Measurements from ENCODE around the gene IAPP.

Gene IAPP

DNA sequence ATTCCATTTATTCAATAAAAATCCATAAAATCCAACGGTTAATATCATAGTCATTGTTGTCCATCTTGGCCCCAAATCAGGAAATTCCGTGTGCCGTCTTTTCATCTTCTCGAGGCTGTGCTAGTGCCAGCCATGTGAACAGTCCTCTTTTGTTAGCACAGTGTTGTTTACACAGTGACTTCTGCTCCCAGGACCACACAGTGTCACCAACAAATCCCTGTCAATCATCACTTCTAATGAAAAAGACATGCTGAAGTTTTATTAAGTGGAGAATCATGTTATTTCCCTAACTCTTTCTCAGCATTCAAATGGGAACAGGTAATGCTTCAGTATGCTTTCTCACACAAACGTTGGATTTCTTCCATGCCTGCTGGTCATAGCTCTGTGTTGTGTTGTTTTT is 36.0 kb upstream of the IAPP start:
- TF ChIP-seq, protein P1, sequence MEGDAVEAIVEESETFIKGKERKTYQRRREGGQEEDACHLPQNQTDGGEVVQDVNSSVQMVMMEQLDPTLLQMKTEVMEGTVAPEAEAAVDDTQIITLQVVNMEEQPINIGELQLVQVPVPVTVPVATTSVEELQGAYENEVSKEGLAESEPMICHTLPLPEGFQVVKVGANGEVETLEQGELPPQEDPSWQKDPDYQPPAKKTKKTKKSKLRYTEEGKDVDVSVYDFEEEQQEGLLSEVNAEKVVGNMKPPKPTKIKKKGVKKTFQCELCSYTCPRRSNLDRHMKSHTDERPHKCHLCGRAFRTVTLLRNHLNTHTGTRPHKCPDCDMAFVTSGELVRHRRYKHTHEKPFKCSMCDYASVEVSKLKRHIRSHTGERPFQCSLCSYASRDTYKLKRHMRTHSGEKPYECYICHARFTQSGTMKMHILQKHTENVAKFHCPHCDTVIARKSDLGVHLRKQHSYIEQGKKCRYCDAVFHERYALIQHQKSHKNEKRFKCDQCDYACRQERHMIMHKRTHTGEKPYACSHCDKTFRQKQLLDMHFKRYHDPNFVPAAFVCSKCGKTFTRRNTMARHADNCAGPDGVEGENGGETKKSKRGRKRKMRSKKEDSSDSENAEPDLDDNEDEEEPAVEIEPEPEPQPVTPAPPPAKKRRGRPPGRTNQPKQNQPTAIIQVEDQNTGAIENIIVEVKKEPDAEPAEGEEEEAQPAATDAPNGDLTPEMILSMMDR (IDR thresholded peaks at IDR 0.05; ENCODE audit: control extremely low read depth, extremely low read depth, low read depth, missing control alignments), result no peak
- DNase-seq (ENCODE audit: extremely low spot score), result no peak
- ChIA-PET CTCF (no interaction called here), POLR2A (no interaction called here)

DNA sequence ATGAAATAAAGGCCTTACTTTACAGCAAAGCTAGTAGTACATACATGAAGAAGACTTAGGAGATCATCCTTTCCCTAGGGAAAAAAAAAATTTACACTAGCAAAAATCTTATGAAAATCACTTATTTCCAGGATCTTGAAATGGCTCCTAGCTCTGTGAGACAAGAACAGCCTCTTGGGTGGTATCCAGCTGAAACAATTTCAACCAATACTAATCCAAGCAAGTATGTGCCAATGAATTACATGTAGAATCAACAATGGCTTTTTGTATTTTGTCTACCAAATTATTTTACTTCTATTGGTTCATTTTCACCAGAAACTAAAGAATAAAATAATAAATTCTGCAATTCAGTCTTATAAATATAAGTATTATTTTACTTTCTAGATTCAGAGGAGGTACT is 35.2 kb upstream of the IAPP start:
- TF ChIP-seq, protein P1 (IDR thresholded peaks at IDR 0.05; ENCODE audit: control extremely low read depth, extremely low read depth, low read depth, missing control alignments), result no peak
- ChIA-PET CTCF (no interaction called here), POLR2A (no interaction called here)
- DNase-seq (ENCODE audit: extremely low spot score), result no peak

DNA sequence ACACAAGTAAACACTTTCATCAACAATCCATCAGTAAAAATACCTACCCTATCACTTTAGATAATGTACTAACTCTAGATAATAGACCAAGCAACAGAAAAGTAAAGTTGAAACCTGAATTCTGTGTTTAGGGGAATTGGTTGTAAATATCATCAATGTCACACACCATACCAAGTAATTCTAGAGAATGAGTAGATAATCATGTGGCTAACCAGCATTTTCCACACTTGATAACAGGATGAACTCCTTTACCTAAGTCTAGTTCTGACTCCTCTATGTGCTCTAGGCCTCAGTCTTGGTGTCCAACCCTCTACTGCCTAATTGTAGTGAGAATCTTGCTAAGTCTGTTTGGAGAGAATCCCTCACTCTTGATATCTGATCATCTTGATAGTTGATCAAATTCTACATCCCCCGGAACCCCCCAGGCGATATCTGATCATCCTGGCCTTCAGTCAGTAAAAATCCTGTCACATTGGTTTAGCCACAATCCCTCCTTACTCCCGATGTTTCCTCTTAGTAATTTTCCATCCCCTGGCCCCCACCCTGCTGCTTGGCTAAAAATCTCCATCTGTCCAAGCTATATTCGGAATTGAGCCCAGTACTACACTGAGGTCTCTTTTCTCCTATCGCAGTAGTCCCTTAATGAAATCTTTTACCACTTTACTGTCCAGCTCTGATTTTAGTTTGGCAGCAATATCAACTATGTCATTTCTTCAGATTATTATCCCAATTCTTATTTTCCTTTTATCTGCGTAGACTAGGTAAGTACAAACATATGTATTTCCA is 34.5 kb upstream of the IAPP start:
- DNase-seq (ENCODE audit: extremely low spot score), result no peak
- ChIA-PET POLR2A (no interaction called here), CTCF (no interaction called here)
- TF ChIP-seq, protein P1 (IDR thresholded peaks at IDR 0.05; ENCODE audit: control extremely low read depth, extremely low read depth, low read depth, missing control alignments), result no peak

DNA sequence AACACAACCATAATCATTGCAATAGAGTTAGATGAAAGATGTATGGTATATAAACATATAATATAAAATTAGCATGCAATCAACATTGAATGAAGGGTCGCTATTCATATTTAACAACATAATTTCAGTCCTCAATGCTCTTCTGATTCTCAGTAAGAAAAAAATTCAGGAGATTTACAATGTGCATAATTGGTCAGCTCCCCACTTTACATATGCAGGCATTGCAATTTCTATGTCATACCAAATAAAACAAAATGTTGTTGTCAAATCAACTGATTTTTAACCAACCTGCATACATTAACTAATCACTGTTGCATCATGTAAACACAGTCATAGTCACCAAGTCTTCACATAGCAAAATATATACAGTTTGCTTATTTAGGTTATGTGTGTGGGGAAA is 32.8 kb upstream of the IAPP start:
- ChIA-PET POLR2A (no interaction called here), CTCF (interaction anchor here (0.7 kb wide), 1 partner anchor 12 kb away, joined by 3 read pairs; no protein-coding TSS in a partner anchor)
- TF ChIP-seq, protein P1 (IDR thresholded peaks at IDR 0.05; ENCODE audit: control extremely low read depth, extremely low read depth, low read depth, missing control alignments), result no peak
- DNase-seq (ENCODE audit: extremely low spot score), result no peak

DNA sequence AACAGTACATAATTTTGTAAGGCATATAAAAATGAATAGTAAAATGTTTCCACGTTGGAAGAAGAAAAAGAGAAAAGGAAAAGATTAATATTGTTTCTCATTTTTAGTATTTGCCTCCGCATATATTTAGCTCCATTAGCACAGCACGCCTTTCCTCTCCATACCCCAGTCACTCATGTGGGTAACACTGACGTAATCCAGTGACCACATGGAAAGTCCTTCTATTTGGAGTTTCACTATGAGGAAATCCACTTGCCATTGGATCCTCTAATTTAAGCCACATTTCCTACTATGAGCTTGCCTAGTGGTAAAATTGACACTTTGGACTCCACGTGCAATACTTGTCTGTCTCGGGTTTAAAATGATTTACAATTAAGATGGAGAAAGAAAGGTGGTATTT is 32.3 kb upstream of the IAPP start:
- DNase-seq (ENCODE audit: extremely low spot score), result no peak
- TF ChIP-seq, protein P1 (IDR thresholded peaks at IDR 0.05; ENCODE audit: control extremely low read depth, extremely low read depth, low read depth, missing control alignments), result no peak
- ChIA-PET CTCF (no interaction called here), POLR2A (no interaction called here)

DNA sequence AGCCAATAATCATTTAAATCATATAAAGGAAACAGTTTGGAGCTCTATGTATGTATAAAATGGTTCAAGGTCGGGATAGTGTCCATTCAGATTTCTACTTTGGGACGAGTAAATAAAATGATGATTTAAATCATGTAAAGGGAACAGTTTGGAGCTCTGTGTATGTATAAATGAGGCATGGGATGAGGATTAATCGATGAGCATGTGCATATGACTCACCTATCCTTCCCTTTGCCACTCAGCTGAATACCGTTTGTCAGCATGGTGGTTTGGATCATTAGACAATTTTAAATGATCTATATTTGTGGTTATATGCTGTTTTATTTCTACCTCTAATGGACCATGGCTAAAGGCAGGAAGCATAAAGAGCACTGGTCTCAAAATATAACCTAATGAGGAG is 30.9 kb upstream of the IAPP start:
- CTCF ChIA-PET, result no interaction called here
- TF ChIP-seq, protein P1 (IDR thresholded peaks at IDR 0.05; ENCODE audit: control extremely low read depth, extremely low read depth, low read depth, missing control alignments), result no peak
- POLR2A ChIA-PET, result no interaction called here
- no peak for DNase-seq (ENCODE audit: extremely low spot score)
